Stimulated activated CD8-positive, alpha-beta memory T cell treated with anti-CD3 and anti-CD28 coated beads, Interleukin-12 subunit alpha, Interleukin-12 subunit beta, amount 100 ng/mL, for 4 hours (primary cell): ENCODE measurements around the gene FOLR2.
"Not testable (repeated sequence)": the region's sequence is repeated elsewhere in the genome, so short reads cannot be mapped to it uniquely, and the experiment has no call there.

Experiments used
- DNase-seq: peaks from one replicate; pipeline ENCODE4 v3.0.0-alpha.2; 2020; ENCODE audit warnings: low read depth

Gene FOLR2

GRCh38 chr11:72216638-72217037 lies at the start of gene FOLR2:
Gene FOLR2, plus strand, starts transcription at chr11:72216794. Its CDS starts 1,791 bp downstream, at chr11:72218585.
- DNase-seq = no peak

DNA sequence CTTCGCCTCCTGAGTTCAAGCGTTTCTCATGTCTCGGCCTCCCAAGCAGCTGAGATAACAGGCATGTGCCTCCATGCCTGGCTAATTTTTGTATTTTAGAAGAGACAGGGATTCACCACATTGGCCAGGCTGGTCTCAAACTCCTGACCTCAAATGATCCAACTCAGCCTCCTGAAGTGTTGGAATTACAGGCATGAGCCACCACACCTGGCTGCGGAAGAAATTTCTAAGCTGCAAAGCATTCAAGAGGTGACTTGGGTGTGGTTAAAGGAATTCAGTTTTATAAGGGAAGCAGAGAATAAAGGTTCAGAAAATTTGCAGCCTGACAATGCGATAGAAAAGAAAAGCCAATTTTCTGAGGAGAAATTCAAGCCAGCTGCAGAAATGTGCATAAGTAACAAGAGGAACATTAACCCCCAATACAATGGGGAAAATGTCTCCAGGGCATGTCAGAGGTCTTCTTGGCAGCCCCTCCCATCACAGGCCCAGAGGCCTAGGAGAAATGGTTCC lies 47.5 kb upstream of the FOLR2 start:
- DNase-seq = not testable (repeated sequence)

GRCh38 chr11:72169754-72170153 lies 46.8 kb upstream of the FOLR2 start:
- DNase-seq = not testable (repeated sequence)

- not testable (repeated sequence) for DNase-seq
Observed at GRCh38 chr11:72172043-72172442, 44.6 kb upstream of the FOLR2 start.

DNA sequence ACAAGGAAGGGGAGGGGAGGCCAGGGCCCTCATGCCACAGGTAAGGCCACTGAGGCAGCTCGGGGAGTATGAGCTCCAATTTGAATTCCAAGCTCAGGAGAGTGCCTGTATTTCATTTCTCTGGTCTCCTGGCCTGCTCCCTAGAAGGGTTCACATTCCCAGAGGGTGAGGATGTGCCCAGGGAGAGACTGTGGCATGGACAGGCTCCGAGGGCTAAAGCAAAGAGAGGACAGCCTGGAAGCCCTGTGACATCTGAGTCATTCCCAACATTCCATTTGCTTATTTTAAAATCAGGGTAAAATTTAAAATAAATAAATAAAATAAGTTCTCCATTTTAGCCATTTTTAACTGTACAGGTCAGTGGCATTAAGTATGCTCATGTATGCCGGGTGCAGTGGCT lies 43.3 kb upstream of the FOLR2 start:
- DNase-seq = no peak

DNA sequence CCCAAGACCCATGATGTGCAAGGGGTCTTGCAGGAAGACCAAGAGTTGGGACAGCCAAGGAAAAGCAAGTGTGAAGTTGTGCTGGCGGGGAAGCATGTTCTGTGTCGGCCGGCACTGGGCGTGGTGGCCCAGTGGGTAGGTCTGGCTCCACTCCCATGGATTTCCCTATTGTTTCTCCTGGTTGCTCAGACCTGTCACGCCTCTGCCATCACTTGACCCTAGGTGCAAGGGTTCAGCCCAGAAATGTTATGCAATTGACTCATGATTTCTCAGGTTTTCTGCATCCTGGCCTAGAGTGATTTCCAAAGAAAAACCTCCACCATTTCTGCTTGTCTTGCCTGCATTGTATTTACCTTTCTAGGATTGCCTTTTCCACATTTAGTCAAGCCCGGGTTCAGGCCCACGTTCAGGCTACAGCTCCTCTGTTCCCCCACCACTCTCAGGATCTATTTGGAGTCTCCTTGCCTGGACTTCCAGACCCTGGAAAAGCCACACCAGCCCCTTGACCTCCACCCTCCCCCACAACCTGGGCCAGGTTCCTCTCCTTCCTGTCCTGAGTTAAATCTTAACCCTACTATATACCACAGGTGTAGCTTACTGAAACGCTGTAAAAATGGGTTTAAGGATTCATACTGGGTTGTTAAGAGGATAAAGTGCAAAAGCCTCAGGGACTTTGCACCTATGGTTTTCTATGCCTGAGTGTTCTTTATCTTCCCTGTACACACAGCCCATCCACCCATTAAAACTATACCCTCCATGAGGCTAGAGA lies 42.1 kb upstream of the FOLR2 start:
- DNase-seq = no peak

DNA sequence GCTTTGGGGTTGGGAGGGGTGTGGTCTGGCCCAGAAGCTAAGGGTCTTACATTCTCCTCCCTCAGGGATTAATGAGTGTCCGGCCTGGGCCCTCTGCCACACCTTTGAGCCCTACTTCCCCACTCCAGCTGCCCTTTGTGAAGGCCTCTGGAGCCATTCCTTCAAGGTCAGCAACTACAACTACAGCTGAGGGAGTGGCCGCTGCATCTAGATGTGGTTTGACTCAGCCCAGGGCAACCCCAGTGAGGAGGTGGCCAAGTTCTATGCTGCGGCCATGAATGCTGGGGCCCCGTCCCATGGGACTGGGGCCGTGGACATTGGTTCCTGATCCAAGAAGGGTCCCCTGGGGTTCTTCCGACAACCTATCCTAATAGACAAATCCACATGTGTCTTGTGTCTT lies 38.9 kb upstream of the FOLR2 start:
- DNase-seq = no peak

GRCh38 chr11:72179049-72179803 lies 37.4 kb upstream of the FOLR2 start:
- DNase-seq = no peak

GRCh38 chr11:72179804-72180396 lies 36.7 kb upstream of the FOLR2 start:
- no peak for DNase-seq

DNA sequence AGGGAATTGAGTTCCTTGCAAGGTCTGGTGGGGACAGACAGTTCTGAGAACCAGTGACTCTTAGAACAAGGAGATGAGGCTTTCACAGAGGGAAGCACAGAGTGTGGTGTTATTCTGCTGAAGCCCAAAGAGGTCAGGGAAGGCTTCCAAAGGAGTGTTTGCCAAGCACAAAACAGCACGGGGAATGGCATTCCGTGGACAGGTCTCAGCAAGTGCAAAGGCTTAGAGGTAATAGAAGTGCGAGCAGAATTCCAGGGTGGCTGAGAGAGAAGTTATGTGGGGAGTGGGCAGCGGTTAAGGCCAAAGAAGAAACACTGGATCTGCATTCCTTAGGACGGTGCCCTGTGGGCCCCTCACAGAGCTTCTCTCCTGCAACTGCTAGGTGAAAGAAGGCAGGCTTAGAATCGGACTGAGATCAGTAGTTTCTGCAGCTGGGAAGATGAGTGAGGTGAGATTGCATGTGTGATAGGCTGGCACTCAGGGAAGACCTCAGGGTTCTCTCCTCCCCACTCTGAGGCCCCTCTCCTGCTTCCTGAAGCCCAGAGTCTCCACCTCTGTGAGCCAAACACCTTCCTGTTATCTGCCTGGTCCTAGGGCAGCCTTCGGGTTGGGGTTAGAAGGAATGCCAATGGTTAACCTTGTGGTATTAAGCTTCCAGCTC lies 35.6 kb upstream of the FOLR2 start:
- not testable (repeated sequence) for DNase-seq

- DNase-seq = not testable (repeated sequence)
Observed at GRCh38 chr11:72181553-72181958, 35.0 kb upstream of the FOLR2 start.

DNA sequence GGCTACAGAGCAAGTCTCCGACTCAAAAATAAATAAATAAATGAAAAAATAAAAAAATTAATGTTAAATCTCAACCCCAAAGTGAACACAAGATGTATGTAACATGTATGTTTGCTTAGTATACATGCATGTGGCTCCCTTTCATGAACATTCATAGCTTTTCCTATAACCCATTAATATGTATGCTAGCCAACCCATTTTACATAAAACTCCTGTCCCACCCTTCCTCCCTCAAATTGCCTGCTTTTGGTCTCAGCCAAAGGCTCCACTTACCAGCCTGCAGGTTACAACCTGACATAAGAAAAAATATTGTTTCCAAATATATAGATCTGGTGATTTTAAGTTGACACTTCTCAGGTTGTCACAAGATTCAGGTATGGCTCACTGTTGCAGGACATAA lies 28.3 kb upstream of the FOLR2 start:
- no peak for DNase-seq

DNA sequence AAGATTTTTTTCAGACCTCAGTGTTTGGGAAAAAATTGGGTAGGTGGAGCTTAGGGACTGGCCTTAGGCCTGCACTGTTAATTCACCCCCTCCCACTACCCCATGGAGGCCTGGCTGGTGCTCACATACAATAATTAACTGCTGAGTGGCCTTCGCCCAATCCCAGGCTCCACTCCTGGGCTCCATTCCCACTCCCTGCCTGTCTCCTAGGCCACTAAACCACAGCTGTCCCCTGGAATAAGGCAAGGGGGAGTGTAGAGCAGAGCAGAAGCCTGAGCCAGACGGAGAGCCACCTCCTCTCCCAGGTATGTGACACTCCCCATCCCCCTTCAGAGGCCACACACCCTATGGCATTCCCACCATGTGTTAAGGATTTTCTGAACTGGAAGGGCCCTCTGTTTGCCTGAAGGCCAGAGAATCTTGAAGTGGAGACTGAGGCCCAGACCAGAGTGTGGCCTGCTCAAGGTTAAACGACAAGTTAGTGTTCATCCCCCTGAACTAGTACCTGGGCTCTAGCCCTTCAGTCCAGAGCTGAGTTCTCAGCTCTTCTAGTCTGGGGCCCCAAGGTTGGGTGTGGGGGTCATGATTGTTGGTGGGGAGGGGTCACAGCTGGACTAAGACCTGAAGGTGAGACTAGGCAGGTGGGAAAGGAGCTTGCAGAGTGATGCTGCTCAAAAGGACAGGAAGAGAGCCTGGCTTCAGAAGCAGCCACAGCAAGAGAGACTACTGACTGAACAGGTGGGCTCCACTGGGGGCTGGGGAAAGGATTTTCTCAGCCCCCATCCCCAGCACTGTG lies 26.9 kb upstream of the FOLR2 start:
- DNase-seq = no peak

- DNase-seq = no peak
Observed at GRCh38 chr11:72190631-72191071, 25.9 kb upstream of the FOLR2 start.

- no peak for DNase-seq
Observed at GRCh38 chr11:72191961-72192381, 24.6 kb upstream of the FOLR2 start, which contains the start of gene FOLR1. Gene FOLR1, plus strand, starts transcription at chr11:72192140. Its CDS starts 34 bp downstream, at chr11:72192174.

GRCh38 chr11:72195518-72196270 lies 20.9 kb upstream of the FOLR2 start:
- DNase-seq = no peak

- DNase-seq = not testable (repeated sequence)
Observed at GRCh38 chr11:72201445-72201844, 15.1 kb upstream of the FOLR2 start.

GRCh38 chr11:72202571-72202970 lies 14.0 kb upstream of the FOLR2 start:
- DNase-seq = no peak

GRCh38 chr11:72203163-72203562 lies 13.4 kb upstream of the FOLR2 start:
- DNase-seq = no peak

- DNase-seq = no peak
Observed at GRCh38 chr11:72204886-72205285, 11.7 kb upstream of the FOLR2 start.
